SK-N-MC (cell line): ENCODE measurements around the gene SPATA3.

Experiments
- EZH2 ChIP-seq: fragments of 200-600 bp; sonication (generic); IDR thresholded peaks from one replicate; pipeline ENCODE4 v1.6.1; 2017; ENCODE audit warnings: antibody characterized with exemption
- FOXP2 ChIP-seq: optimal IDR thresholded peaks from 2 replicates; pipeline ENCODE3; 2011; ENCODE audit warnings: mild to moderate bottlenecking, moderate library complexity; ENCODE audit not compliant: insufficient read depth; ENCODE audit errors: extremely low read length, control extremely low read depth
- POLR2AphosphoS5 ChIP-seq: IDR thresholded peaks from 2 replicates; pipeline ENCODE4 v1.6.1; 2012; ENCODE audit warnings: mild to moderate bottlenecking, low read depth, low read length, borderline replicate concordance

DNA sequence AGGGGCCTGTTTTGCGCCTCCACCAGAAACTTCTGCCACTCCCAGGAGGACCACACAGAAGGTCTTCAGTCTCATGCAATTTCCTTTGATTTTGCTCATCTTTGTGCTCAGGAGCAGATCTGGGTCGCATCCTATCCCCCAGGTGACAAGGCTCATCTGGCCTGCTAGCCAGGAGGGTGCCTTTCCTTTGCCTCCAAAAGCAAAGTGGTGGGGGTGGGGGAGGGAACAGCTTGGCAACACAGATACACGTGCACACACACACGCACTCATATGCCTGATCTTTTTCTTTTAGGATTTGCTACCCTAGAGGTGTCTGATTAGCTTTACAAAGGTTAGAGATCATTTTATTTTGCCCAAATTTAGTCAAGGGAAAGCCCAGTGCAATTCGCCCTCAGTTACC lies 13.8 kb upstream of the SPATA3 start:
- TF ChIP-seq POLR2AphosphoS5: no peak
- TF ChIP-seq EZH2: no peak
- no peak for TF ChIP-seq FOXP2
